GM18498 (cell line): ENCODE data around the gene CORIN.
"Not testable (repeated sequence)": the region's sequence is repeated elsewhere in the genome, so short reads cannot be mapped to it uniquely, and the experiment has no call there.

ENCODE experiments used
- ATAC-seq: cut with Tn5 transposase; IDR thresholded peaks from one replicate; pipeline ENCODE4 v1.9.1; 2021; ENCODE audit warnings: mild to moderate bottlenecking, moderate library complexity; ENCODE audit not compliant: unreplicated experiment

CORIN gene

DNA sequence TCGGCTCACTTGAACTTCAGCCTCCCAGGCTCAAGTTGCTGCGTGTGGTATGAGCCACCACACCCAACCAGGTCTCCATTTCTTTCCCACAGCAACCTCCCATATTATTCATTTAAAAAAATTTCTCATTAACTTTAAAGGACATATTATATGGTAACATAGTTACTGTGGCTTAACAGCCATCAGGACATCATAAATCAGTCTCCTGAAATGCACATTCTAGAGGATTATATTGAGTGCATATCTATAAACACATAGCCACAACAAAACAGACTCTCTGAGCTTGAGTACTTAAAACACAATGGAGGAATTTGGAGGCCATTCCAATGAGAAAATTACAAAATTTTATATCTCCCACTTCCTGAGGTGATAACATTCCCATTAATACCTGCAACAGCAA lies 61.5 kb downstream of the CORIN start:
- no peak for ATAC-seq

- no peak for ATAC-seq
Observed at GRCh38 chr4:47774079-47774478, 63.8 kb downstream of the CORIN start.

- ATAC-seq = no peak
Observed at GRCh38 chr4:47771020-47771419, 66.8 kb downstream of the CORIN start.

GRCh38 chr4:47767956-47768355 lies 69.9 kb downstream of the CORIN start:
- ATAC-seq = not testable (repeated sequence)

- ATAC-seq = no peak
Observed at GRCh38 chr4:47763279-47763678, 74.6 kb downstream of the CORIN start.

DNA sequence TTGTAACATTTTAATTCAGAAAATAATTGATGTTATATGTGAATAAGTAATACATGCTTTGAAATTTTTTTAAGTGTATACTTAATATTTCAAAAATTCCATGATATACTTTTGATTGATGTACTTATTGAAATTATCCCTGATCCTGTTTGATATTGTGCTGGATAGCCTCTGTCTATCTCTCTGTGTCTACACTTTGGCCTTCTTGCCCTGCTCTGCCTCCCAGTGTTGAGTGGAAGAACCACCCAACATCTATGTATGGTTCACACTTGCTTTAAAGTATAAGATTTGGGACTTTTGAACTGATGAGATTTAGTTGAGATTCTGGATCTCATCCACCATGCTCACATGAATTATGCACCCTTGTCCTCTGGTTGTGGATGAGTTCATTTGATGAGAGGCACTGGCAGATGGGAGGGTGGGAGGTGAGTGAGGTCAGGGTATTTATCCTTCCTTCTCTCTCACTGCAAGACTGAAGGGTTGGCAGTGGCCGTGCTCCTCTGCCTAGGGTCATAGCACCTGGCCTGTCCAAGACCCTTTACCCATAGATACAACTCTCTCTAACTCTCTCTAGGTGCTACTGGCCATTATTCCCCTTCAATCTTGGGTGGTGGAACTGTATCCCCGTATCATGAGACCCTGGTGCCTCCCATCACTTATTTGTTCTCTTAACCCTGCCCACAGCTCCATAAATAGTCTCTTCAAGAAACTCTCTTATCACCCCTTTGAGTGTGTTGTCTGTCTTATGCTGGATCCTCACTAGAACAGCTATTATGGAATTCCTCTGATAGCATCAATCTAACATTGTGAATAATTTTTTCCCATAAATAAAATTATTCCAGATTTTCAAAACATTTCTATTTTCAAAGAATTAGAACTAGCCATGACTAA lies 75.2 kb downstream of the CORIN start:
- ATAC-seq = no peak

- ATAC-seq = not testable (repeated sequence)
Observed at GRCh38 chr4:47753316-47753715, 84.6 kb downstream of the CORIN start.

GRCh38 chr4:47752214-47752613 lies 85.7 kb downstream of the CORIN start:
- ATAC-seq = no peak

DNA sequence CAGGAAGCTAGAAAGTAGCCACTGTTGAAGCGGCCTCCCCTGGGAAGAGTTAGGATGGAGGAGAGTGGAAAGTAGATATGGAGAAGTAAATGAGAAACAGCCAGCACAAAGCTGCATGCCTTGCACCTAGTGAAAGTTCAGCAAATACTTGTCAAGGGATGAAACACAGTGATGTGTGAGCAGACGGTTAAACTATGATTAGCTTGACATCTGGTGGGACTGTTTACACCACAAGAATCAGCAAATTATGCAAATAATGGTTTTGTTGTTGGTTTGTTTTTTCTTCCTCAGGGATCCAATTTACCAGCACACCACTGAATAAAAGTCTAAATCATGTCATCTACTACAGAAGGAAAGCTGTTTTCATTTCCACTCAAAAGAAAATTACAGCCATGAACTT lies 87.1 kb downstream of the CORIN start:
- ATAC-seq = no peak

DNA sequence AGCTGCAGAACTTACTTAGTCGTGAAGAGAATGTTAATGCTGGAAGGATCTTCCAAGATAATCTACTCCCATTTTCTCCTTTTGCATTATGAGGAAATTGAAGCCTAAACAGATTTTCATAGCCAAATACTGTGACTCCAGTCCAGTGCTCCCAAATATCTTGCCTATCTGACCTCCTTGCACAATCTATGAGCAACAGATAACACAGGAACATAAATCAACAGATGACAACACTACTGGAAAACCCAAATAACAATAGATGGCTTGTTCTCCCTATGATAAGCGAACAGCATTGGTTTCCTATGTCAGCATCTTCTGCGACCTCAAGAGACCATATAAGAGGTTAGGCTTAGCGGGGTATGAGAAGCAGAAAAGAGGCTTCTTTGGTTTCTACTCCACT lies 88.0 kb downstream of the CORIN start:
- ATAC-seq = no peak

DNA sequence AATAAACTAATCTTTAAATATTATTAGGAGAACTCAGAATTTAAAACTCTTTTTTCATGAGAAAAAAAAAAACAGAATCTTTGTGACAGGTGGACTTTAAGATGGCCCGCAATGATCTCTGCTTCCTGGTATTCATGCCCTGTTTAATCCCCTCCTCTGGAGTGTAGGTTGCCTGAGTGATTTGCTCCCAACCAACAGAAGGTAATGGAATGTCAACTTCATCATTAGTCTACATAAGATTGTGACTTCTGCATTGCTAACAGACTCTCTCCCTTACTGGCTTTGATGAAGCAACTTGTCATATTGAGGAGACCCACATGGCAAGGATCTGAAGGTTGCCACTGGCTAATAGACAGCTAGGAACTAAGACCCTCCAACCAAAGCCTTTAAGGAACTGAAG lies 88.8 kb downstream of the CORIN start:
- no peak for ATAC-seq

GRCh38 chr4:47747846-47748494 lies 89.9 kb downstream of the CORIN start:
- no peak for ATAC-seq

- ATAC-seq = no peak
Observed at GRCh38 chr4:47747211-47747610, 90.7 kb downstream of the CORIN start.

DNA sequence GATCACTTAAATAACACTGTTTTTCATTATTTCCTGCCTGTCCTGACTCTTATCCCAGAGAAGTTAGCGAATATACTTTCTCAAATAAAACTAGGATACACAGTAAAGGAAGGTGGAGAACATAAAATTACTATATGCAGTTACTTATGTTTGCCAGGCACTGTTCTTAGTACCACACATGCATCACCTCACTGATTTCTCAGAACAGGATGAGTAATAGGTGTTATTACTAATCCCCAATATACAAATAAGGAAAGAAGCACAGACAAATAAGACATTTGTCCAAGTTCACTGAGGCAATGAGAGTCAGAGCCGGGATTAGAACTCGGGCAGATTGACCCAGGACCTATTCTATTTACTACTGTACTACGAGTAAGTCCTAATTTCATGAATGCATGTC lies 91.7 kb downstream of the CORIN start:
- no peak for ATAC-seq

DNA sequence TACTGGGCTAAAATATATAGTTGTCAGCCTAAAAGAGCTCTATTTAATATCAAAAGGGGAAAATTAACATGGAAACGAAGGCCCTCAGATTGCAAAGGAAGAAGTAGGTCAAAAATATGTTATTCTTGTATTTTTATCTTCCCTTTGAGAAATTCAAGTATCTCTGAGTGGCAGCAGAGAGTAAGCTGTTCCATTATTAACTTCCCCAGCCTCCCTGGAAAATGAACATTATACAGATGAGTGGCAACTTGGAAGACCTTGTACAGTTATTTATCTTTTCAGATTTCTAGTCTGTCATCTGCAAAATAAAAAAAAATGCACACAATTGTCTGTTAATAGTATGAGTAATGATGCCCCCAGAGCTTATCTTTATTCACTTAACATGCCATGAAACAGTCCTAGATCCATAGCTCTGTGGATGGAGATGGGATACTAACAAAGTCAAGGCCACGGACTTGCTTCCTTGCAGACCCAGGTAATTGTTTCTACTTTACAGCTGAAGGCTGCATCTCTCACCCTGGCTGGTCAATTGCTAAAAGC lies 93.0 kb downstream of the CORIN start:
- ATAC-seq = no peak

DNA sequence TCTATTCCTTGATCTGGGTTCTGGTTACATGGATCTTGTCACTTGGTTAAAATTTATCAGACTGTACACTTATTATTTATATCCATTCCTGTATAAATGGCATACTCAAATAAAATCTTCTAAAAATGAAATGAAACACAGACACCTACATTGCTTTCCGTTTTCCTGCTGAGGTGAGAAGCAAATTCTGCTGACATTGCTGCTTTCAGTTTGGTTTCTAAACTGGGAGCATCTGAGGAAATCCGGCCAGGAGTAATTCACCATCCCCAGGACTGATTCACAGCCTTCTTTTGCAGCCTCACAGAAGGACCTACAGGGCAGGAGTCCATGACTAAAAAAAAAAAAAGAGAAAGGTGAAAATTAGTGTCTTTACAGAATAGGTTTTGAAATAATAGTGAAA lies 93.6 kb downstream of the CORIN start:
- ATAC-seq = no peak

DNA sequence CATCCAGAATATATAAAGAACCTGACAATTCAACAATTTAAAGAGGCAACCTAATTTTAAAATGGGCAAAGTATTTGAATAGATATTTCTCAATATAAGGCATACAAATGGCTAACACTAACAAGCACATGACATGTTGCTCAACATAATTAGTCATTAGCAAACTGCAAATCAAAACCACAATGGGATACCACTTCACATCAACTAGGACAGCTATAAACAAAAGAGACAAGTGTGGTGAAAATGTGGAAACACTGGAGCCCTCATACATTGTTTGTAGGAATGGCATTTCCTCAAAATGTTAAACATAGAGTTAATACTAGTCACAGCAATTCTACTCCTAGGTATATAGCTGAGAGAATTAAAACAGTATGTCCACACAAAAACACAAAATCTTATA lies 96.7 kb downstream of the CORIN start:
- ATAC-seq = no peak

GRCh38 chr4:47737326-47737725 lies 100.5 kb downstream of the CORIN start:
- ATAC-seq = no peak

- ATAC-seq = no peak
Observed at GRCh38 chr4:47736555-47736954, 101.3 kb downstream of the CORIN start.

GRCh38 chr4:47736146-47736545 lies 101.7 kb downstream of the CORIN start:
- ATAC-seq = no peak

DNA sequence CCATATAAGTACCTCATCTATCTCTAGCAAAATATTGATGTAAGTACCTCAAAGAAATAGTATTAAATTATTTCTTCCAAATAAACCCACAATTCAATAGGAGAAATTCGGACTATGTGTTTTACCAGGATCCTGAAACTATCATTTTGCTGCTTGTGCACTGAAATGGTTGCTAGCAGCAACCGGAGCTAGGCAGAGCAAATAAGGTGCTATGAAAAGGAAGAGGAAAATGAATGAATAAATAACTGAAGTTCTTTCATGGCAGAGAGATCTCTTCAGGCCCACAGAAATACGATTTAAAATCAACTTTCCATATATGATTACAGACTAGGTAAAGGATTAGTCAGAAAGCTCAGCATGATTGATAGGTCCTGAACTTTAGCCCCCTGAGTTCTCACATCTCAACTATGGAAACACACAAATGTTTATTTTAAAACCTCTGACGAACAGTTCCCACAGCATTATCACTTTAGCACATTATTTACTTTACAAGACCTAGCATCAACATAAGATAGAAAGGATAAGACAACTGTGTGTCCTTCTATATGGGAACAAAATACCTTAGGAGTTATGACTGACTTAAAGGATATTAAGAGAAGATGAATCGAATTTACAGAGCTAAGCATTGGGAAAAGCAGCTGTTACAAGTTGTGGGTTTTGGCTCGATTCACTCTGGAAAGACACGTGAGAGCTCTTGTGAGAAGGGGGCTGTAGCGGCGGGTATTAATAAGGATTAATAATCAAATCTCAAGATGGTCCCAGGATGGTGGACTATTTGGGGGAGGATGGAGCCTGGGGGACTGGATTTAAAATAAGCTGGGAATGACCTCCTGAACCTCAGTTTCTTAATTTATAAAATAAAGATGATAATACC lies 104.3 kb downstream of the CORIN start:
- no peak for ATAC-seq
